ENCODE results near the gene EPGN.

DNA sequence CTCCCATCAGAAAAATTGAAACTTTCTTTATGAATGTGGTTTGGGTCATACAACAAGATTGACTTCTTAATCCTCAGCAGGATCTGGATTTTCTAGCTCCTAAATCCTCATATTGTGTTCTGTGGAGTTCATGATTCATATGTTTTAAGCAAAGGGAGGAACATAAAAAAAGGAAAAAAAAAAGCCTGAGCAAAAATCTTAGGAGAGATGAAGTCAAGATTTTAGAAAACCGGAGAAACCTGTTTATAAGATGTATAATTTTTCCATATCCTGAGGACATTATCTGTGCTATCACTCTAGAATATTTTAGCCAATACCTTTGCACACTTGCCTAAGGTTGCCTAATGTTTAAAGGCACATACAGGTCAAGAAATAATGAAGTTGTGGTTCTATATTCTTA lies 49.7 kb downstream of the EPGN start:
- TF ChIP-seq EZH2 (IDR thresholded peaks at IDR 0.05; ENCODE audit: insufficient read depth, low read length), result no peak
- TF ChIP-seq, protein P1, sequence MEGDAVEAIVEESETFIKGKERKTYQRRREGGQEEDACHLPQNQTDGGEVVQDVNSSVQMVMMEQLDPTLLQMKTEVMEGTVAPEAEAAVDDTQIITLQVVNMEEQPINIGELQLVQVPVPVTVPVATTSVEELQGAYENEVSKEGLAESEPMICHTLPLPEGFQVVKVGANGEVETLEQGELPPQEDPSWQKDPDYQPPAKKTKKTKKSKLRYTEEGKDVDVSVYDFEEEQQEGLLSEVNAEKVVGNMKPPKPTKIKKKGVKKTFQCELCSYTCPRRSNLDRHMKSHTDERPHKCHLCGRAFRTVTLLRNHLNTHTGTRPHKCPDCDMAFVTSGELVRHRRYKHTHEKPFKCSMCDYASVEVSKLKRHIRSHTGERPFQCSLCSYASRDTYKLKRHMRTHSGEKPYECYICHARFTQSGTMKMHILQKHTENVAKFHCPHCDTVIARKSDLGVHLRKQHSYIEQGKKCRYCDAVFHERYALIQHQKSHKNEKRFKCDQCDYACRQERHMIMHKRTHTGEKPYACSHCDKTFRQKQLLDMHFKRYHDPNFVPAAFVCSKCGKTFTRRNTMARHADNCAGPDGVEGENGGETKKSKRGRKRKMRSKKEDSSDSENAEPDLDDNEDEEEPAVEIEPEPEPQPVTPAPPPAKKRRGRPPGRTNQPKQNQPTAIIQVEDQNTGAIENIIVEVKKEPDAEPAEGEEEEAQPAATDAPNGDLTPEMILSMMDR (IDR thresholded peaks at IDR 0.05; ENCODE audit: insufficient read depth, low read depth, low read length), result no peak

Measured in astrocyte (in vitro differentiated cells and primary cell).